GM21723 (cell line): ENCODE measurements around the gene WFDC9.
"Not testable (repeated sequence)": the region's sequence is repeated elsewhere in the genome, so short reads cannot be mapped to it uniquely, and the experiment has no call there.

ENCODE experiments used
- ATAC-seq: cut with Tn5 transposase; IDR thresholded peaks from one replicate; pipeline ENCODE4 v1.9.1; 2021; ENCODE audit warnings: mild to moderate bottlenecking, moderate library complexity; ENCODE audit not compliant: unreplicated experiment

WFDC9 gene

GRCh38 chr20:45593498-45593897, 37.6 kb downstream of the WFDC9 start:
- no peak for ATAC-seq

DNA sequence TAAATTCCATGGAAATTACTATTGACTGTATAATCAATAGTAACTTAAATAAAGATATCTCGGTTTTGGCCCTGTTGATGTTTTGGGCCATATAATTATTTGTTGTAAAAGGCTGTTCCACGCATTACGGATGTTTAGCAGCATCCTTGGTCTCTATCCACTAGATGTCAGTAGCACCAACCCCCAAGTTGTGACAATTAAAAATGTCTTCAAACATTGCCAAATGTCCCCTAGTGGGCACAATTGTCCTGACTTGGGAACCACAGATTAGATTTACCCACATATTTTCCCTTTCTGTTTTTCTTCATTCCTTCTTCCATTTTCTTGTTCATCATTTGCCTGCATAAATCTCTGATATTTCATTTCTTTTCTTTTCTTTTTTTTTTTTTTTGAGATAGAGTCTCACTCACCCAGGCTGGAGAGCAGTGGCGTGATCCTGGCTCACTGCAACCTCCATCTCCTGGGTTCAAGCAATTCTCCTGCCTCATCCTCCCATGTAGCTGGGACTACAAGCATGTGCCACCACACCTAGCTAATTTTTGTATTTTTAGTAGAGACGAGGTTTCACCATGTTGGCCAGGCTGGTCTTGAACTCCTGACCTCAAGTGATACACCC, 38.4 kb downstream of the WFDC9 start:
- no peak for ATAC-seq

GRCh38 chr20:45589725-45590124, 41.4 kb downstream of the WFDC9 start:
- ATAC-seq = no peak

DNA sequence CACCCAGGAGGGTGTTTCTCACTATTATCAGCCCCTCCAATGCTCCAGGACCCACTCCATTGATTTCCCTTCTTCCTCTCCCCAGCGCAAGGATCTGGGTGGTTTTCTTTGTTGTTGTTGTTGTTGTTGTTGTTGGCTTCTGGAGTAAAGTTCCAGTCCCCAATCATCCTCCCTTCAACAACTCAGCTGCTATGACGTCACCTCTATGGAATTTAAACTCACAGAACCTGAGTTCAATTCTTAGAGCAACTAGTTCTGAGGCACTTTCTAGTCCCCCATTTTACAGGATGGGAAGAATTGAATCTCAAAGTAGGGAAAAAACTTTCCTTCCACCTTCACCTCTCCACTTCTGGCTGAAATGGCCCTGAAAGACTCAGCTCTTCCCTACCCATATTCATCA, 42.3 kb downstream of the WFDC9 start:
- no peak for ATAC-seq

GRCh38 chr20:45585986-45586385, 45.1 kb downstream of the WFDC9 start:
- not testable (repeated sequence) for ATAC-seq

DNA sequence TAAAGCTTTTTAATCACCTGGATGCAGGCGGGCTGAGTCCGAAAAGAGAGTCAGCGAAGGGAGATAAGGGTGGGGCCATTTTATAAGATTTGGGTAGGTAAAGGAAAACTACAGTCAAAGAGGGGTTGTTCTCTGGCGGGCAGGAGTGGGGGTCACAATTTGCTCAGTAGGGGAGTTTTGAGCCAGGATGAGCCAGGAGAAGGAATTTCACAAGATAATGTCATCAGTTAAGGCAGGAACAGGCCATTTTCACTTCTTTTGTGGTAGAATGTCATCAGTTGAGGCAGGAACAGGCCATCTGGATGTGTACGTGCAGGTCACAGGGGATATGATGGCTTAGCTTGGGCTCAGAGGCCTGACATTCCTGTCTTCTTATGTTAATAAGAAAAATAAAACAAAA, 46.8 kb downstream of the WFDC9 start:
- not testable (repeated sequence) for ATAC-seq

DNA sequence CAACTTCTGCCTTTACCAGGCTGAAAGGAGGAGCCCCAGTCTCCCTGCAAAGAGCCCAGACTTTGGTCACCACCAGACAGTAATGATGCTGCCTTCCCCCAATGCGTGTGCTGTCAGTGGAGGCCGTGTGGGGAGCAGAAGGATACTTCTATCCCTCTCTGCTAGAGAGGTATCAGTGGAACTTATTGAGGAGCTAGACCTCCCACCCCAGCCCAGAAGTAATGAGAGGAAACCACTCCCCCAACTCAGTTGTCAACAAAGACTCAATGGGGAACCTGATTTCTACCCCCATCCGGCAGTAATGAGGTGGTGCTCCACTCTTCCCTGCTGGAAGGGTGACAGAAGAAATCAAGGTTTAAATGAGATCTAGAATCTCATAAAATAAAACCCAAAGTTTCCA, 47.6 kb downstream of the WFDC9 start:
- no peak for ATAC-seq

DNA sequence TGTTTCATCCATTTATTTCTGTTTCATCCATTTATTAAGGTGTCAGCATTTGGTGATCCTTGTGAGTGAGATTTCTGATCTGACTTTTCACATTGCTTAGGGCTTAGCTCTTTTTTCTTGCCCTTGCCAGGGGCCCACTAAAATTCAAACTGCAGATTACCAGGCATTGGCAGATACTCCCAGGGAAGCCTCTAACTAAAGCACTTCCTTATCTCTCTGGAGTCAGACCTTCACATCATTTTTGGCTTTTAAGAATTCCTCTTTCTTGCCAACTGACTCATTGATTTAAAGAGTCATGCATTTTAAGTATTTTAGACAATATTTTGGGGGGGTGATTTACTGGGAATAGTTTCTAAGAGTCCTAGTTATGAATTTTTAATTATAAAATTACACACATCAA, 49.4 kb downstream of the WFDC9 start:
- ATAC-seq = no peak

DNA sequence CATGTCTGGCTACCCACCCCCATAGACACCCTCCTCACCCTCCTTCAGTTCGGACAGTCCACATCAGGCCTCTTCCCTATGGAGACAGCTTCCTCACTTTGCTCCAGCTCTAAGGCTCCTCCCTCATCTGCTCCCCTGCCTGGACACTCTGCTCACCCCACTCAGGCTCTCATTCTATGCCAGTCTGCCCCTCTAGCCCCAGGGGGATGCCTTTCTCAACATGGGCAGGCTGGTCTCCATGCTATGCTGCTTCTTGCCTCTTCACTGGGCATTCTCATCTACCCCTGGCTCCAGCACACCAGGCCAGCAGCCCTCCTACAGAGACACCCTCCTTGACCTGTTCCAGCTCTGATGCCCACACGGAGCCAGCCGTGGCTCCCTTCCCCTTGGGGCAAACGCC, 51.9 kb downstream of the WFDC9 start, which contains the start of gene WFDC8:
Gene WFDC8, minus strand, starts transcription at position 101 of the 400 bp plus-strand sequence. Its CDS starts 37 bp downstream, at position 64.
- no peak for ATAC-seq

DNA sequence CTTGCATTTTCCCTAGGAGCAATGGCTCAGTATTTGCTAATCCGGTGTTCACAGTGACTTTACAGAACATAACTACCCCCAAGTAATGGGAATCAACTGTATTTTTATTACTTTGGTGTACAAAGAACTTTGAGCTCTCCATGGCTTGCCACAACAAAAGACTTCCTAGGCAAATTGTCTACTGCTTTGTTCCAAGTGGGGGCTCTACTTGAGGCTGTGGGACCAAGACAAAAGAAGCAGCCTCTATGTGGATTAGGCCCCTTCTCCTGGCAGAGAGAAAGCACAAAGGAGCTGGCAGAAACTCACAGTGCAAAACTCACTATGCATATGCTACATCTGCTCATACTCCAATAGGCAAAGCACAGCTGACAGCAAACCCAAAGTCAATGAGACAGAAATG, 52.9 kb downstream of the WFDC9 start:
- ATAC-seq = no peak

DNA sequence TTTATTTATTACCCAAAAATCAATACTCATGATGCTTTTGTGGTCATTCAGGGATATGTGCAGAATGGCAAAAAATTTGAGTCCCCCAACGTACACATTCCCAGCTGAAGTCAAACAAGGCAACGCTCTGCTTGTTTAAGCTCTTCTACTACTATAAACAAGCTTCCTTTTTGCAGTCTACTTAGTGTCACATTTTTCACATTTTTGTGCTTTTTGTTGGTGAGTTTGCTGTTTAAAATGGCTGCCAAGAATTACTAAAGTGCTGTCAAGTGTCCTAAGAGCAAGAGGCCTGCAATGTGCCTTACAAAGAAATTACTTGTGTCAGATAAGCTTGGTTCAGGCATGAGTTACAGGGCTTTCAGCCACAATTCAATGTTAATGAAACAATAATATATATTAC, 54.1 kb downstream of the WFDC9 start:
- no peak for ATAC-seq

GRCh38 chr20:45575931-45576330, 55.2 kb downstream of the WFDC9 start:
- no peak for ATAC-seq

GRCh38 chr20:45569650-45570049, 61.4 kb downstream of the WFDC9 start:
- ATAC-seq = not testable (repeated sequence)

- no peak for ATAC-seq
Observed at GRCh38 chr20:45564760-45565276, 66.3 kb downstream of the WFDC9 start.
